SKM-1 treated with dmso at 0.1 percent for 144 hours (cell line): ENCODE results near the gene PIANP.
"Not testable (repeated sequence)": the region's sequence is repeated elsewhere in the genome, so short reads cannot be mapped to it uniquely, and the experiment has no call there.

ENCODE experiments used
- DNase-seq: peaks from one replicate; lab custom pipeline; 2025; ENCODE audit not compliant: unreplicated experiment; lab: John Stamatoyannopoulos, UW

Gene PIANP

GRCh38 chr12:6708351-6708750 lies 7.7 kb upstream of the PIANP start:
- DNase-seq: not testable (repeated sequence)

DNA sequence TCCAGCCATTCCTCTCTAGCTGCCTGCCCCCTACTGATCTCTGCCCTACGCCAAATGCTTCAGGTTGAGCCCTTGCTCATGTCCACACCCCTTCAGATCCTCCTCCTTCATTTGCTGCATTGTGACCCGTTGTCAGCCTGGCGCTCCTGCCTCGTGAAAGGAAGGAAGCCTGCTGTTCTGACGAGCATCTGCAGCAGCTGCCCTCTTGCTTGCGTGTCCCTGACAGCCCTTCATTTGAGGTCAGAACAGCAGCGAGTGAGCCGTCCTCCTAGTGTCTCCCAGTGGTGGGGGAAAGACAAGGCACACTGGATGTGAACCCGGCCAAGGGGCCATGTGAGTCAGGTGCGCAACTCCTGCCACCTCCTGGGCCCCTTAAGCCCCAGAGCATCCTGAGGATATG lies 3.0 kb upstream of the PIANP start:
- no peak for DNase-seq

DNA sequence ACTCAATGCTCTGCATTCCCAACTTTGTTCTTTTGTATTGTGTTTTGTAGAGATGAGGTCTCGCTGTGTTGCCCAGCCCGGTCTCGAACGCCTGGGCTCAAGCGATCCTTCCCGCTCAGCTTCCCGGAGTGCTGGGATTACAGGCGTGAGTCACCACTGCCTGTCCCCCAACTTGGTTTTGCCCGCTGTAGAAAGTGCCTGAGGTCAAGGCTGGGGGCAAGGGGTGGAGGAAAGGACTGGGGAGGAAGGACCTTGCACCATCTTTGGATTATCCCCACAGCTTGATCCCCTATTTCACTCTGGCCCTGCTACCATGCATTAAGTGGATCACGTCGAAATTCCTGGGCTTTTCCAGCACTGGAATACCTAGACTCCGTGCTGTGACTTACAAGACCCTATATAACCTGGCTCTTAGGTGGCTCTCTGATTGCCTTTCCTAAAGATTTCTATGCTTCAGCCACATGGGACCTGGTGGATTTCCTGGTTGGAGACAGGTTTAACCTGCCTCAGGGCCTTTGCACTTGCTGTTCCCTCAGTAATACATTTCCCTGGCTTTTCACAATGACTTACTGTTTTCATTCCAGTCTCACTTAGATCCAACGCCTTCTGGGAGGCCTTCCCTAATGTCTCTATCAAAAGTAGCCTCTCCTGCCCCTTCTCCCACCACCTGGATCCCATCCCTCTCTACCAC lies 608 bp upstream of the PIANP start:
- no peak for DNase-seq

DNA sequence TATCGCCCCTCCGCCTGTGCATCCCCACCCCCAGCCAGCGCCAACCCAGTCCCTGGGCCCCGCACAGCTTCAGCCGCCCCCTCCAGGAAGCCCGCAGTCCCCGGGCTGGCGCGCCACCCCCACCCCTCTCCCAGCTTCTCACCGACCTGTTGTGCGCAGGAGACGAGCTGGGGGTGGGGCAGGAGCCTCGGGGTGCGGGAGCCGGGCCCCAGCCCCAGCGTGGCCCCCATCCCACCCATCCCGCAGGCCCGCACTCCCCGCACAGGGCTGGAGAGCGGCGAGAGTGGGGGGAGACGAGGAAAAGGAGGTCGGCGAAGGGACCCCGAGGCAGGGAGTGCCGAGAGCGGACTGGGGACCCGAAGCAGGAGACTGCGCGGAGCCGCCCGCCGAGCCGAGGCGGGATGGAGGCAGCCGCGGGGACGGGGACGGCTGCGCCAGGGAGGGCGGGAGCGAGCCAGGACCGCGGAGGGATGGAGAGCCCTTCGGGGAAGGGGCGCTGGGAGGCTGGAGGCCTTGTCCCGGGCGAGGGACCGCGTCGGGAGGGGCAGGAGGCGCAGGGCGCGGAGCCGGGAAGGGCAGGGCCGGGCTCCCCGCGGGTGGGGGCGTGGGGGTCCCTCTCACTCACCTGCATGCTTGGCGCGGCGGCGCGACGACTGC lies 498 bp downstream of the PIANP start:
- no peak for DNase-seq

DNA sequence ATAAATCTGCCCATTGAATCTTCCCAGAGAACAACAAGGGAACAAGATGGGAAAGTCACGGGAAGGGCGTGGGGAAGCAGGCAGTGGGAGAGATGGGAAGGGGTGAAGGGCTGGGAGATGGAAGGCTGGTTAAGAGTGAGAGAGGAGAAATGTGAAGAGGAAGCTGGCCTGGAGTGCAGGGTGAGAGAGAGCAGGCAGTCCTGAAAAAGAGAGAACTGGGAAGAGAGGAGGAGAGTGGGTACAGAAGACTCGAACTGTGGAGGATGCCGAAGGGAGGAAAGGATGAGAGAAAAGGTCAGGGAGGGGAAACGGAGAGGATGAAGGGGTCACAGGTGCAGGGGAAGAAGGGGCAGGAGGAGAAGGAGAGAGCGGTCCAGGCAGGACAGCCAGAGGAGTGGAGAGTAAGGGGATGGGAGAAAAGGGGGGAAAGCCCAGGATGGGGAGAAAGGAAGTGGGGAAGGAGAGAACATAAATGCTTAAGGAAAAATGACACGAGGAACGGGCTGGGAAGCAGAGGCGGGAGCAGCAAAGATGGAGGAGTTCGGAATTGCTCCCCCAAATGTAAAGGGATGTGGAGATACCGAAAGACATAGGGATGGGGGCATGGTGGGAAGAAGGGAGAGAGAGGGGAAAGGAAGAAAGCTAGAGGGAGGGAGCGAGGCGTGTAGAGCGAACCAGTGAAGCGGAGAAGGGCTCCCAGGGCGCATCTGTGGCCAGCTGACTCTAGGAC lies 1.2 kb downstream of the PIANP start:
- no peak for DNase-seq

GRCh38 chr12:6698352-6699046 lies 2.1 kb downstream of the PIANP start:
- no peak for DNase-seq

GRCh38 chr12:6697584-6698351 lies 2.8 kb downstream of the PIANP start:
- DNase-seq: no peak

DNA sequence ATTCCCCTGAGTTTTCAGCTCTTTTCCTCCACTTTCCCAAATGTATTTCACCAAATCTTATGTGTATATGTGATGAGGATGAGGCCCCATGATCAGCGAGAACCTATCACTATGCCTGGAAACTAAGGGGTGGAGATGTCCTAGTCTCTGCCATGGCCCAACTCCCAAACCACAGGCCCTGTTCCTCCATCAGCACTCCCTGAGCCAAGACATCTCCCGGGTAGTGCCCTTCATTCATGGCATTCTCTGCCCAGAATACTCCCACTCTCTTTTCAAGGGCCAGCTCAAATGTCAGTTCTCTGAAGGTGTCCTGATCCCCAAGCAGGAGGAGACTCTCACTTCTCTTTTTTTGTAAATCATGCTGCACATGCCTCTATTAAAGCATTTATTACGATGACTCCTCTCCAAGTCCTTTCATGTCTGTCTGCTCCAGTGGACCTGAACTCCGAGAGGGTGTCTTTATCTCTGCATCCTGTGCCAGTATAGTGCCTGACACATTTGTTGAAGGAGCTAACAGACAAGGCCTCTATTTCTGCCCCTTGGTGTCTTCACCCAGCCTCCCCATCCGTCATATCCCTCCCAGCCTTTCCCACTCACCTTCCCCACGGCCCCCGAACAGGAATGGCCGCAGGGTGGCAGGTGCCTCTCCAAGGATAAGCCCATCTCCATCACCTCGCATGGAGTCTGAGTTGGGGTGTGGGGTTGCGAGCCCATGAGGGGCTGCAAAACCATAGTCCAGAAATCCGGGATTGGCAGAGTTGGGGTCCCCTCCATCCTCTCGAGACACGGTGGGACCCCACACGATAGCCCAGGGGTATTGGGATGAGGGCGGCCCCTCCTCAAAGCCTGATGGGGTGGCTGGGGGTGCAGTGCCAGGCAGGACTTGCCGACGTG lies 3.7 kb downstream of the PIANP start:
- DNase-seq: no peak

DNA sequence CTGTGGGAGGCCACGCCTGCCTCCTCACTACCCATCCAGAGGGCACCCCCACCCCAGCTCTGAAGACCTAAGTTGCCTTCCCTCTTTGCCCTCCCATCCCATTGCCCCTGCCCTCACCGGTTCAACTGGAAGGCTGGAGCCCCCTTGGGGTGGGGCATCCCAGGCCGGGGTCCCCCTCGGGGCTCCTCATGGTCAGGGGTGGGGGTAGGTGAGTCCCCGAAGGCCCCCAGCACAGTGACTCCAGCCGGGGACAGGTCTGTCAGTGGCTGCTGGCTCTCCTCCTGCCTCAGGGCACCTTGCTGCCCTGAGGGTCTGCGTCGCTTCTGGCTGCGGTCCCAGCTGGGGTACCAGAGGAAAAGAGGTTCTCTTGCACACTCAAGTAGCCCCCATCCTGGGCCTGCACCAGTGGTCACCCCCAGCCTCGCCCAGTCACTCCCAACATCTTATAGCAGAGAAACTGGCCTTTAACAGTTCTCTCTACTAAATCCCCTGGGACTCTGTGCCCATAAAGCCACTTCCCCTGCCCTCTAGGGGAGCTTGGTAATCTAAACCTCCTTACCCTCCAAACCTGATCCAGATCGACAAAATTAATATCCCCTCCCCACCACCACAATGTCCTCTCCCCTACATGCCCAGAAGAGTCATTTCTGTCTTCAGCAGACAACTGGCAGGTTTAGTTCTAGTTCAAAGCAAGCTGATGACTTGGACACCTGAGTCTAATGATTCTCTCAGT lies 5.1 kb downstream of the PIANP start:
- DNase-seq: no peak

DNA sequence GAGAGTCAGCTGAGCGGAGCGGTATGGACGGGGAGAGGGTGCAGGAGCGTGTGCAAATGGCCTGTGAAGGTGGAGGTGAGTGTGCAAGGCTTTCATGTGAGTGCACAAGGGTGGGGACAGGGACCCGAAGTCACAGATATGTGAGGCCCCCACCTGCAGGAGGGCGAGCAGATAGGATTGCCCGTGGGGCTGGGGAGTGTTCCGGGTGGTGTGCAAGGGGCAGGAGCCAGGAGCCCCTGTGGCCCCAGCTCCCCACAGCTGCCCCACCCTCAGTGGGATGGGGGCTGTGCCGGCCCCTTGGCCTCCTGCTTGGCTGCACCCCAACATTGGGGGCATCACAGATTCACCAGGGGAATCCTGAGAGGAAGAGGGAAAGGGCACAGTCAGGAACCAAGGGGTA lies 5.9 kb downstream of the PIANP start:
- no peak for DNase-seq

DNA sequence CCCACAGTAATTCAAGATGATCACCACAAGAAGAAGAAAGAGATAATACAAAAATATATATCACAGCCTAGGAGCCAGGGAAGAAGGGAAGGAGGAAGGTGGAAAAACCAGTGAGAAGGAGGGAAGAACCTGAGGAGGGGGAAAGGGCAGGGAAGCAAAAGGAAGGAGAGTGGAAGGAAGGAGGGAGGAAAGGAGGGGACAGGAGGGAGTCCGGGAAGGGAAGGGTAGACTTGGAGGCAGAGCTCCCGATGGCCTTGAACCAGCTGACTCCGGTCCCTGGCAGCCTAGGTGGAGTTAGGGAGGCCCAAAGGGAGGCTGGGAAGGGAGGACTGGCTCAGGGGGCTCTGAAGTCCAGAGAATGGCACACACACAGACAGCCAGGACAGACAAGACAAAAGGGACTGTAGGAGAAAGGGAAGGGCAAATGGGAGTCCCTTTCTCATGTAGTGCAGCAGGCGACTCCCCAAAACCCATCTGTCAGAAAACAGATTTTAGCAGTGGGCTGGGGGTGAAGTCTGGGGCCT lies 6.7 kb downstream of the PIANP start:
- no peak for DNase-seq

DNA sequence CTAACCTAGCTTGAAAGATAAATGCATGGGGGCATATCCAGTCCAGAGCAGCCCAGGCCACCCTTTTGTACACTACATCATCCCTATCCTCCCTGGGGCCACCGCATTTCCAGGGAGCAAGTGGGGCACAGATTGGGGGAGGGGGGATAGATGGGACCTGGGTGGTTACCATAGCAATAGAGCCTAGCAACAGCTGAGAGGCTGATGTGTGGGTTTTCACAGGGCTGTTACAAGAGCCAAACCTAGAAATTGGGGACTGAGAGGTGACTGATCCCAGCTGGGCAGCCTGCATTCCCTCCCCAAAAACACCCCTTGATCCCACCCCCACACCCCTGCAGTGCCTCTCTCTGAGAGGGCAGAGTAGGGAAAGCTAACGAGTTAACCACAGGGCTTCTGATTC lies 7.7 kb downstream of the PIANP start:
- DNase-seq: no peak

GRCh38 chr12:6691473-6691872 lies 9.1 kb downstream of the PIANP start:
- no peak for DNase-seq

GRCh38 chr12:6688999-6689882 lies 11.4 kb downstream of the PIANP start, which contains the start of gene ZNF384:
ZNF384 (minus strand) TSS chr12:6689375; CDS start chr12:6679520, 9,855 bp downstream.
- peak; percentile 90 for DNase-seq

DNA sequence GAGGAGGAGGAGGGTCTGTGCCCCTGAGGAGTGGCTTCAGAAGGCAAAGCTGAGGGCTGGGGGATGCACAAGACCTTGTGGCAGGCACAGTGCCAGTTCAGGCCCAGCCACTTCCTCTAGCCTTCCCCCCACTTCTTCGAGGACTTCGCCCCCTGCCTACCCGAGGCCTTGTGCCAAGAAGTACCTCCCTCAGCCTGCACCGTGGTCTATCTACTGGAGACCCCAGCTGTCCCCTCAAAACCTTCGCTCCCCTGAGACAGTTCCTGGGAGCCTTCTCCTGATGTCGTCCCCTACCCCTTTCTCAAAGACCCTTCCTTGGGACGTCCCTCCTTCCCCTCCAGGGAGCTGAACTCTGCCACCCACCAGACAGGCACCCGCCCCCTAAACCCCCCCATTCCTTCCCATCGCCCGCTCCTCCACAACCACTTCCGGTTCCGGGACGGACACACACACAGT lies 12.0 kb downstream of the PIANP start:
- DNase-seq: no peak

DNA sequence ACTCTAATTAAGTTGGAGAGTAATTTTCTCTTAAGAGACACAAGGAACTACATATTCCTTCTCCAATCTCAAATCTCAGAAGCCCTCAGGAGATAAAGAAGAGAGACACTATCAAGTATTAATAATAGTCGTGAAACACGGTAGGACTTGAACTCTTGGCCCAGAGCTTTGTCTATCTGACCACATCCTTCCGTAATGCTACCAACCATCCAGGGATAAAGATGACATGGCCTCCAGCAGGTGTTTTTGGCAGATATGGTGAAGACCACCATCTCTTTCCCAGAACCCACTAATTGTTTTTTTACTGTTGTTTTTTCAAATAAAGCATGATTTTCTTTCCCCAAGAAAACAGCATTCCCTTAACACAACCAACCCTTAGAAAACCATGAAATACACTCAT lies 14.8 kb downstream of the PIANP start:
- no peak for DNase-seq

DNA sequence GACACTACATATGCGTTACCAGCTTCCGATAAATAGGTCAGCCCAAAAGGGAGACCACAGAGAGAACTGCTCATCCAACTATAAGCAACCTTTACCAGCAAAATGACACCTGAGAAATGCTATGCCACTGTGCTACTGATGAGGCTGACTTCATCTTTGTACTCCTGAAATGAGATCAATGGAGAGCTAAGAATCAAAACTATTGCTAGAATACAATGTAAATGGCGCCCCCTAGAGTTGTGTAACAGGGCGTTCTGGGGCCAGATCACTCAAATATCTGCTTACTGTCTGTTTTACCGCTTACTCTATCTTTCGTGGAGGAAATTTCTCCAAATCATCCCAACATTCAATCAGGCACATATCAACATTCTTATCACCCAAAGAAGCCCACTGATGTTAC lies 16.0 kb downstream of the PIANP start:
- DNase-seq: peak; percentile 26

DNA sequence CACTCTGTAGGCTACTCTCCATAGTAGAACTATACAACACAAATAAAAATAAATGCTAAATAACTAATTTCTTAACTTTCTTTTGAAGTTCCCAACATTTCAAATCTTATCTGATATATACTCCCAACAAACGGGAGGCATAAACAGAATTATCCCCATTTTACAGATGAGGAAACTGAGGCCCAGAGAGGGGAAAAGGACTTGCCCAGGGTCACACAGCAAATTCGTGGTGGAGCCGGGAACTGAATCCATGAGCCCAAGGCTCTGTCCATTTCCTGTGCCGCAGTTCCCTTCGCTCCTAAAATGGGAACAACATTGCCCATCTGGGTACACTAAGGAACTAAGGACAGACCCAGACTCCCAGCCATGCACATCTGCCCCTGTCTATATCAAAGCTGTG lies 23.7 kb downstream of the PIANP start:
- no peak for DNase-seq
